ENCODE measurements around the gene CDH7.

CDH7 gene

DNA sequence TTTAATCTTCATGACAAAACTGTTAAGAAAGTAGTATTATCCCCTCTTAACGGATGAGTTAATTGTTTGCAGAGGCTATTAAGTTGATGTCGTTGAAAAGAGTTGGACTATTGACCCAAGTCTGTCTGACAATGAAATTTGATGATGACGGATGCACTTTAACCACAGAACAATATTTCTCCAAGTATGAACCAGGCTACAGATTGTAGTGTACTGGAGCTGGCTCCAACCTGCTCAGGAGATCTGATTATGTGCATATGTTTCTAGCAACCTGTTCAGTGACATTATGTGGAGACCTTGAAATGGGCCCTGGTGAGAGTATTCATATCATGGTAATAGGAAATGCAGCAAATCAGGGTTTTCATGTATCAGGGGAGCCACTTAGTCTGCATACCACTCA, 174.1 kb downstream of the CDH7 start:
- no peak for DNase-seq

- no peak for DNase-seq
These were observed 184.1 kb downstream of the CDH7 start for GRCh38 chr18:65934874-65935273.

- DNase-seq: no peak
These were observed 185.9 kb downstream of the CDH7 start for GRCh38 chr18:65936678-65937077.

DNA sequence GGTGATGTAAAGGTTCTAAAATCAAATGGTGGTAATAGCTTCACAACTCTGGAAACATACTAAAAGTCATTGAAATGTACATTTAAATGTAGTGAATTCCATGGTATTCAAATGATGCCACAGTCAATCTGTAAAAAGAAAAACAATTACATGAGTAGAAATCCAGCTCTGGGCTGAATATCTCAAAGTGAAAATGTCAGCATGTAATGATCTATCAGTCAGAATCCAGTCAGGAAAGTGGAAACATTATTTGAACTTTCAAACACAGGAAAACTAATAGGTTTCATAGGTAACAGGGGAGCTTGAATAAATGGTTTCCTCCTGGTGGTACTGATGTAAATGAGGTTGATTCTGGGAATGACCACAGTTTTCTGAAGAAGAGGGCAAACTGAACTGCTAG, 186.4 kb downstream of the CDH7 start:
- DNase-seq: no peak

GRCh38 chr18:65938592-65939372, 188.0 kb downstream of the CDH7 start:
- no peak for DNase-seq
